A549 (cell line): ENCODE results near the gene BMERB1. TPM values are rescaled to one million over a fixed set of nuclear protein-coding genes. Genes with fewer than 3 reads are reported as not detected.
A peak's percentile ranks its signal among the peaks of the same experiment; 100 is the strongest.

Source experiments
- ATAC-seq, 2 experiments: fragments of 200-7000 bp in 1 of 2; fragments of >200 bp in 1 of 2; cut with Nextera tagmentation in 1 of 2; cut with Tn5 transposase in 1 of 2; 3 replicates each; pipeline versions ENCODE4 v1.8.0 to v1.9.1; 2018 to 2020; ENCODE audit warnings: mild to moderate bottlenecking in 1 of 2, moderate library complexity in 1 of 2
- CTCF ChIA-PET: fragments of 300-600 bp; sonication (Branson Sonifier 250); formaldehyde crosslinking; extraction: SDS; loops from one replicate; lab custom pipeline; 2021; ENCODE audit warnings: antibody characterized with exemption, inconsistent platforms; lab: Yijun Ruan, JAX
- POLR2A ChIA-PET: fragments of 350-600 bp; formaldehyde crosslinking; extraction: SDS; loops from one replicate; lab custom pipeline; 2021; ENCODE audit warnings: antibody characterized with exemption, inconsistent platforms; lab: Yijun Ruan, JAX
- DNase-seq, 2 experiments: peaks; one replicate each; pipeline versions ENCODE4 v3.0.0 to v3.0.0-alpha.2; 2011 to 2016; ENCODE audit warnings: low read depth in 1 of 2, low spot score in 1 of 2
- FAIRE-seq: peaks from 2 replicates; lab custom pipeline; 2011; peaks lifted over from hg19 to GRCh38; lab: Jason Lieb, UNC
- H3K27ac ChIP-seq, 2 experiments: fragments of >200 bp; sonication (Bioruptor Twin); formaldehyde crosslinking; 3 replicates each; pipeline ENCODE4 v1.5.1; 2016 to 2017
- H3K4me1 ChIP-seq: fragments of >200 bp; sonication (Bioruptor Twin); formaldehyde crosslinking; 3 replicates; pipeline ENCODE4 v1.6.1; 2016
- H3K4me2 ChIP-seq: fragments of >200 bp; sonication (Bioruptor Twin); formaldehyde crosslinking; 3 replicates; pipeline ENCODE4 v1.6.1; 2016
- H3K4me3 ChIP-seq: fragments of >200 bp; sonication (Bioruptor Twin); formaldehyde crosslinking; 3 replicates; pipeline ENCODE4 v1.5.1; 2016
- H3K9me3 ChIP-seq: fragments of >200 bp; sonication (Bioruptor Twin); formaldehyde crosslinking; 3 replicates; pipeline ENCODE4 v1.6.1; 2016
- BCL3 ChIP-seq: fragments of >200 bp; sonication (Bioruptor Twin); formaldehyde crosslinking; IDR thresholded peaks from 3 replicates; pipeline ENCODE4 v1.6.1; 2016
- CBX8 ChIP-seq: fragments of 200-600 bp; sonication (generic); IDR thresholded peaks from 2 replicates; pipeline ENCODE4 v1.6.1; 2016
- CHD2 ChIP-seq: fragments of 150-350 bp; IDR thresholded peaks from 2 replicates; pipeline ENCODE4 v1.6.1; 2014; ENCODE audit warnings: low read length; ENCODE audit not compliant: partially characterized antibody
- EHF ChIP-seq: fragments of 250-450 bp; sonication (Bioruptor Pico); IDR thresholded peaks from 2 replicates; pipeline ENCODE4 v1.5.0; 2020; ENCODE audit warnings: mild to moderate bottlenecking
- ELK1 ChIP-seq: fragments of 150-350 bp; IDR thresholded peaks from 2 replicates; pipeline ENCODE4 v1.6.1; 2014; ENCODE audit warnings: low read depth, mild to moderate bottlenecking, low read length
- FOSB ChIP-seq: fragments of 250-450 bp; sonication (Bioruptor Pico); IDR thresholded peaks from 2 replicates; pipeline ENCODE4 v1.5.0; 2020; ENCODE audit warnings: mild to moderate bottlenecking, moderate library complexity
- FOSL2 ChIP-seq, 2 experiments: fragments of 450-650 bp in 1 of 2; fragments of >200 bp in 1 of 2; sonication (Bioruptor Twin) in 1 of 2; formaldehyde crosslinking; IDR thresholded peaks; 2 replicates each; pipeline versions ENCODE4 v1.5.0 to v1.6.1; 2016 to 2020; ENCODE audit warnings: mild to moderate bottlenecking in 1 of 2, moderate library complexity in 1 of 2
- GATA3 ChIP-seq: IDR thresholded peaks from 2 replicates; pipeline ENCODE4 v1.6.1; 2012; ENCODE audit warnings: borderline replicate concordance
- HDAC2 ChIP-seq: fragments of 200-600 bp; sonication (generic); IDR thresholded peaks from 2 replicates; pipeline ENCODE4 v1.6.1; 2016
- HES2 ChIP-seq: fragments of >200 bp; sonication (Bioruptor Twin); formaldehyde crosslinking; IDR thresholded peaks from 2 replicates; pipeline ENCODE4 v1.6.1; 2016
- HMGXB4 ChIP-seq: fragments of 250-450 bp; sonication (Bioruptor Pico); IDR thresholded peaks from 2 replicates; pipeline ENCODE4 v1.5.0; 2021; ENCODE audit warnings: mild to moderate bottlenecking, moderate library complexity, borderline replicate concordance
- HOXB13 ChIP-seq: fragments of 250-450 bp; sonication (Bioruptor Pico); IDR thresholded peaks from 2 replicates; pipeline ENCODE4 v1.5.0; 2020; ENCODE audit warnings: low read depth, mild to moderate bottlenecking, moderate library complexity
- JUN ChIP-seq, 2 experiments: fragments of >200 bp; sonication (Bioruptor Twin); formaldehyde crosslinking; IDR thresholded peaks; 2 replicates in 1 of 2; 3 replicates in 1 of 2; pipeline ENCODE4 v1.6.1; 2016 to 2017
- MAFK ChIP-seq: fragments of 450-650 bp; IDR thresholded peaks from 2 replicates; pipeline ENCODE4 v1.6.1; 2014; ENCODE audit not compliant: partially characterized antibody
- MAZ ChIP-seq: fragments of 150-350 bp; IDR thresholded peaks from 2 replicates; pipeline ENCODE4 v1.6.1; 2014; ENCODE audit warnings: antibody characterized with exemption, low read depth, low read length, borderline replicate concordance
- NR3C1 ChIP-seq: fragments of >200 bp; sonication (Bioruptor Twin); formaldehyde crosslinking; IDR thresholded peaks from 3 replicates; pipeline ENCODE4 v1.6.1; 2017
- RARB ChIP-seq: fragments of 250-450 bp; sonication (Bioruptor Pico); IDR thresholded peaks from 2 replicates; pipeline ENCODE4 v1.8.0; 2021; ENCODE audit warnings: mild to moderate bottlenecking, moderate library complexity
- RCOR1 ChIP-seq: fragments of 150-350 bp; IDR thresholded peaks from 2 replicates; pipeline ENCODE4 v1.6.1; 2014; ENCODE audit warnings: antibody characterized with exemption, low read length, low read depth
- RFX5 ChIP-seq: fragments of 450-650 bp; IDR thresholded peaks from 2 replicates; pipeline ENCODE4 v1.7.1; 2014; ENCODE audit warnings: antibody characterized with exemption, mild to moderate bottlenecking, moderate library complexity
- SMC3 ChIP-seq: fragments of >200 bp; sonication (Bioruptor Twin); formaldehyde crosslinking; IDR thresholded peaks from 3 replicates; pipeline ENCODE4 v1.6.1; 2018; ENCODE audit warnings: inconsistent platforms
- SREBF2 ChIP-seq: fragments of 450-650 bp; IDR thresholded peaks from 2 replicates; pipeline ENCODE4 v1.6.1; 2014; ENCODE audit warnings: mild to moderate bottlenecking, moderate library complexity
- ZC3H11A ChIP-seq: fragments of 450-650 bp; IDR thresholded peaks from 2 replicates; pipeline ENCODE4 v1.6.1; 2014; ENCODE audit warnings: antibody characterized with exemption, mild to moderate bottlenecking
- ZNF302 ChIP-seq: fragments of 250-450 bp; sonication (Bioruptor Pico); IDR thresholded peaks from 2 replicates; pipeline ENCODE4 v1.9.0; 2021; ENCODE audit warnings: inconsistent platforms, mild to moderate bottlenecking, moderate library complexity
- WGBS: methylation state at CpG from one replicate; pipeline ENCODE4 v1.1.6; 2017; ENCODE audit errors: missing lambda C conversion rate; 5-methylcytosine and 5-hydroxymethylcytosine counted together
- polyA plus RNA-seq, 4 experiments: library from polyadenylated mRNA; depleted of rRNA in 3 of 4; stranded (reverse); fragments of >200 nt; fragmentation: RNase III in 1 of 4; extraction: RNeasy Plus Mini Kit Qiagen cat#74134 plus additional on column Dnase treatment in 1 of 4; gene quantifications; 2 replicates in 3 of 4; 3 replicates in 1 of 4; pipeline ENCODE4 v1.2.3, GENCODE V29; 2011 to 2017

Gene BMERB1
- polyA plus RNA-seq, 2 of the 4 experiments (the other 2 are of a cell fraction): 44.7 to 48.9 TPM

GRCh38 chr16:15594711-15595320 lies 160.4 kb downstream of the BMERB1 start:
- FAIRE-seq (no peak), DNase-seq (no peak), ATAC-seq (no peak)
- CTCF ChIA-PET: interaction anchor here (1.2 to 1.3 kb wide), 2 partner anchors 14 to 114 kb away, joined by 3 read pairs; no protein-coding TSS in a partner anchor
- 90% methylated on average over 6 of the region's 6 CpGs for WGBS
- POLR2A ChIA-PET: no interaction called here
- TF ChIP-seq MAZ (no peak), RARB (CRISPR knock-in tag) (no peak), CBX8 (no peak), SREBF2 (no peak), FOSB (no peak), SMC3 (no peak), JUN (IDR thresholded peaks at IDR 0.05) (no peak)
- TF ChIP-seq, all 56 proteins: peak for 0
- H3K27ac ChIP-seq: peak overlapping the region in 1 of 2 experiments; percentile 17; a peak in 1 of 6 replicates
- no peaks in the 10 kb centered on the region for H3K9me3 ChIP-seq
- no peak overlapping the region for H3K4me2 ChIP-seq
- H3K4me3 ChIP-seq: no peak overlapping the region
- H3K4me1 ChIP-seq: peaks cover 34% of the 10 kb centered on the region

- POLR2A ChIA-PET: no interaction called here
- no peak; a peak in 1 of 6 replicates for ATAC-seq
- no peak for DNase-seq
- WGBS: 85% methylated on average over 6 of the region's 6 CpGs
- H3K4me3 ChIP-seq: no peak overlapping the region
- H3K27ac ChIP-seq: peak overlapping the region in 1 of 2 experiments; percentile 43; a peak in 3 of 6 replicates
- no peaks in the 10 kb centered on the region for H3K9me3 ChIP-seq
- no peak for FAIRE-seq
- CTCF ChIA-PET: interaction anchor here (1.1 to 2.3 kb wide), 4 partner anchors 10 to 170 kb away, joined by 3 to 8 read pairs (median 4); no protein-coding TSS in a partner anchor
- TF ChIP-seq NR3C1 (no peak), CHD2 (no peak), HDAC2 (no peak), BCL3 (no peak), ELK1 (no peak), RFX5 (no peak), GATA3 (no peak), HES2 (no peak), EHF (CRISPR knock-in tag) (no peak), FOSL2 (IDR thresholded peaks at IDR 0.05) (no peak), FOSL2 (CRISPR knock-in tag; IDR thresholded peaks at IDR 0.05) (no peak), ZC3H11A (no peak), MAFK (no peak), HOXB13 (no peak), ZNF302 (CRISPR knock-in tag) (no peak), HMGXB4 (CRISPR knock-in tag) (no peak), RCOR1 (no peak)
- no peak overlapping the region for H3K4me2 ChIP-seq
- H3K4me1 ChIP-seq: peaks cover 14% of the 10 kb centered on the region
Observed at GRCh38 chr16:15597135-15597534, 162.7 kb downstream of the BMERB1 start.
